RWPE1 (cell line): Measurements from ENCODE around the gene PLCH1.

ENCODE experiments used
- CTCF ChIA-PET: fragments of 350-600 bp; sonication (Branson Sonifier 250); formaldehyde crosslinking; extraction: SDS; loops from one replicate; lab custom pipeline; 2021; lab: Yijun Ruan, JAX
- POLR2A ChIA-PET: fragments of 400-600 bp; formaldehyde crosslinking; extraction: SDS; loops from one replicate; lab custom pipeline; 2020; ENCODE audit warnings: antibody characterized with exemption; ENCODE audit not compliant: low non-redundant PET; lab: Yijun Ruan, JAX
- DNase-seq: peaks from one replicate; pipeline ENCODE4 v3.0.0; 2012; ENCODE audit warnings: low spot score
- H3K27ac ChIP-seq: fragments of 450-650 bp; 2 replicates; pipeline ENCODE4 v1.5.1; 2017
- CTCF ChIP-seq: fragments of 450-650 bp; conservative IDR thresholded peaks from 2 replicates; pipeline ENCODE4 v1.5.1; 2017; ENCODE audit warnings: low read depth, mild to moderate bottlenecking

The PLCH1 gene

GRCh38 chr3:155377847-155378246, 367.0 kb downstream of the PLCH1 start:
- no peak for TF ChIP-seq CTCF
- ChIA-PET CTCF (no interaction called here), POLR2A (no interaction called here)
- no peak overlapping the region for H3K27ac ChIP-seq
- no peak for DNase-seq

- CTCF ChIA-PET = no interaction called here
- no peak for DNase-seq
- no peak for TF ChIP-seq CTCF
- H3K27ac ChIP-seq = no peak overlapping the region
- POLR2A ChIA-PET = no interaction called here
These were observed 367.8 kb downstream of the PLCH1 start for GRCh38 chr3:155377071-155377470.

GRCh38 chr3:155372281-155372680, 372.6 kb downstream of the PLCH1 start:
- no peak for DNase-seq
- TF ChIP-seq CTCF = no peak
- CTCF ChIA-PET = interaction anchor here (0.7 kb wide), 1 partner anchor 10 kb away, joined by 3 read pairs; no protein-coding TSS in a partner anchor
- POLR2A ChIA-PET = no interaction called here
- H3K27ac ChIP-seq = no peak overlapping the region

GRCh38 chr3:155370764-155371503, 373.9 kb downstream of the PLCH1 start:
- no peak for DNase-seq
- TF ChIP-seq CTCF = no peak
- POLR2A ChIA-PET = no interaction called here
- H3K27ac ChIP-seq = no peak overlapping the region
- CTCF ChIA-PET = interaction anchor here (0.8 kb wide), 1 partner anchor 352 kb away, joined by 3 read pairs; no protein-coding TSS in a partner anchor

GRCh38 chr3:155370198-155370597, 374.7 kb downstream of the PLCH1 start:
- POLR2A ChIA-PET = no interaction called here
- no peak overlapping the region for H3K27ac ChIP-seq
- DNase-seq = no peak
- CTCF ChIA-PET = no interaction called here
- TF ChIP-seq CTCF = no peak

GRCh38 chr3:155369735-155370134, 375.1 kb downstream of the PLCH1 start:
- no peak for TF ChIP-seq CTCF
- H3K27ac ChIP-seq = no peak overlapping the region
- CTCF ChIA-PET = no interaction called here
- DNase-seq = no peak
- POLR2A ChIA-PET = no interaction called here
